ENCODE measurements around the gene TMEM212. TPM values are rescaled to one million over a fixed set of nuclear protein-coding genes. Genes with fewer than 3 reads are reported as not detected.

The TMEM212 gene
- total RNA-seq, 1 donor from 2014 or later: not detected

GRCh38 chr3:171810629-171811294 is 32.4 kb upstream of the TMEM212 start:
- Histone ChIP-seq H3K27ac (peak overlapping the region; percentile 82 to 93), H3K36me3 (no peaks in the 10 kb centered on the region), H3K4me1 (peaks cover 0 to 7% of the 10 kb centered on the region in 2 donors), H3K4me3 (peak overlapping the region; percentile 69 to 91), H3K27me3 (no peaks in the 10 kb centered on the region), H3K9me3 (no peaks in the 10 kb centered on the region)
- intact Hi-C loops (cut with DNase I): loop anchor here (2.0 to 10.0 kb wide), 7 partner anchors 20 to 534 kb away; partner anchors contain the start of gene FNDC3B
- no peak for DNase-seq (ENCODE audit: low spot score in 2 of 2)
- no peak for TF ChIP-seq CTCF (IDR thresholded peaks at IDR 0.05)

- peak overlapping the region in 1 of 2 donors; percentile 91 for H3K4me3 ChIP-seq
- no peak for TF ChIP-seq CTCF (IDR thresholded peaks at IDR 0.05)
- no peak for DNase-seq (ENCODE audit: low spot score in 2 of 2)
Measured at GRCh38 chr3:171811295-171811912, 31.7 kb upstream of the TMEM212 start.

GRCh38 chr3:171811913-171812335 is 31.2 kb upstream of the TMEM212 start:
- Histone ChIP-seq H3K36me3 (no peaks in the 10 kb centered on the region), H3K27me3 (no peaks in the 10 kb centered on the region), H3K4me1 (peaks cover 0 to 7% of the 10 kb centered on the region in 2 donors), H3K9me3 (no peaks in the 10 kb centered on the region), H3K4me3 (no peak overlapping the region), H3K27ac (peak overlapping the region; percentile 8 to 93)
- intact Hi-C loops (cut with DNase I): loop anchor here (2.0 to 10.0 kb wide), 7 partner anchors 19 to 533 kb away; partner anchors contain the start of gene FNDC3B
- no peak for TF ChIP-seq CTCF (IDR thresholded peaks at IDR 0.05)
- DNase-seq (ENCODE audit: low spot score in 2 of 2): no peak

More at GRCh38 chr3:171811295-171811912, 31.7 kb upstream of the TMEM212 start:
- H3K4me1 ChIP-seq: peaks cover 0 to 7% of the 10 kb centered on the region in 2 donors
- no peaks in the 10 kb centered on the region for H3K27me3 ChIP-seq
- no peaks in the 10 kb centered on the region for H3K36me3 ChIP-seq
- H3K27ac ChIP-seq: peak overlapping the region; percentile 82 to 93
- intact Hi-C loops (cut with DNase I): loop anchor here (2.0 to 10.0 kb wide), 7 partner anchors 19 to 533 kb away; partner anchors contain the start of gene FNDC3B
- no peaks in the 10 kb centered on the region for H3K9me3 ChIP-seq

GRCh38 chr3:171812811-171813210 is 30.3 kb upstream of the TMEM212 start:
- no peak for TF ChIP-seq CTCF (IDR thresholded peaks at IDR 0.05)
- no peaks in the 10 kb centered on the region for H3K9me3 ChIP-seq
- H3K27me3 ChIP-seq: no peaks in the 10 kb centered on the region
- no peaks in the 10 kb centered on the region for H3K36me3 ChIP-seq
- H3K4me3 ChIP-seq: no peak overlapping the region
- H3K4me1 ChIP-seq: peaks cover 0 to 7% of the 10 kb centered on the region in 2 donors
- intact Hi-C loops (cut with DNase I): loop anchor here (5.0 to 10.0 kb wide), 4 partner anchors 64 to 532 kb away; no protein-coding TSS in a partner anchor
- DNase-seq (ENCODE audit: low spot score in 2 of 2): no peak
- H3K27ac ChIP-seq: no peak overlapping the region

- Histone ChIP-seq H3K4me1 (peaks cover 0 to 7% of the 10 kb centered on the region in 2 donors), H3K27ac (peak overlapping the region in 1 of 2 donors; percentile 39), H3K27me3 (no peaks in the 10 kb centered on the region), H3K9me3 (no peaks in the 10 kb centered on the region), H3K4me3 (no peak overlapping the region), H3K36me3 (no peaks in the 10 kb centered on the region)
- DNase-seq (ENCODE audit: low spot score in 2 of 2): no peak
- intact Hi-C loops (cut with DNase I): loop anchor here (5.0 to 10.0 kb wide), 4 partner anchors 64 to 531 kb away; no protein-coding TSS in a partner anchor
- TF ChIP-seq CTCF (IDR thresholded peaks at IDR 0.05): no peak
Measured at GRCh38 chr3:171813278-171813896, 29.8 kb upstream of the TMEM212 start.

Measured in ascending aorta (tissue), 2 donors.